ENCODE data around the gene HPS3. TPM values are rescaled to one million over a fixed set of nuclear protein-coding genes. Genes with fewer than 3 reads are reported as not detected.

Gene HPS3
- total and polyA plus RNA-seq, 4 donors, result 4.4 to 9.9 (median 7.7) TPM

DNA sequence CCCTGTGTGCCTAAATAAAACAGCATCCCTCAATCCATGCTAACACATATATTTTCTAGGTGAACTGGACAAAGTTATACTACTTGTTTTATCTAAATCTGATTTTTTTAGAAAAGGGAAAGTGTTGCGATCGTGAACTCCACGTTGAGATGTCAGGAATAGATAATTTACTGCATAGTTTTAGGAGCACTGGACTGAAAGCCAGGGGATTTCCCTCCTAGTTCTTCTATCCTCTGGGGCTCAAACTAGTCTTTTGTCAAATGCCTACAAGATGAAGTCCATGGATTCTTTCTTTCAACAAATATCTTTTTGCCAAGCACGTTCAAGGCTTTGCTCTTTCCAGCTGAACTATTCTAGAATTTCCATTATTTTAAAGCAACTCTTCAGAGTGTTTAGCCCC, 617 bp upstream of the HPS3 start:
- no peaks in the 10 kb centered on the region for H3K36me3 ChIP-seq (ENCODE audit: control insufficient read depth in 4 of 4, insufficient read depth in 3 of 4, low read depth in 1 of 4, low read length in 3 of 4)
- H3K27ac ChIP-seq (ENCODE audit: low read depth in 1 of 2, low read length in 2 of 2), result peak overlapping the region; percentile 75 to 84
- H3K4me3 ChIP-seq (ENCODE audit: low read depth in 1 of 3, low read length in 3 of 3), result peak overlapping the region; percentile 82 to 95 (median 90)
- peak overlapping the region; percentile 23 to 71 for H3K9ac ChIP-seq (ENCODE audit: low read depth in 1 of 2, low read length in 2 of 2)
- H3K9me3 ChIP-seq (ENCODE audit: control insufficient read depth in 4 of 4, low read length in 3 of 4), result no peaks in the 10 kb centered on the region
- H3K4me1 ChIP-seq (ENCODE audit: control insufficient read depth in 4 of 4, insufficient read depth in 4 of 4, low read length in 3 of 4), result peaks cover 0 to 16% (median 3%) of the 10 kb centered on the region in 4 donors
- H3K27me3 ChIP-seq (ENCODE audit: control insufficient read depth in 4 of 4, insufficient read depth in 4 of 4, low read length in 3 of 4), result no peaks in the 10 kb centered on the region
- TF ChIP-seq HNF4G (IDR thresholded peaks at IDR 0.05) (no peak), RAD21 (IDR thresholded peaks at IDR 0.05) (no peak), FOXA2 (IDR thresholded peaks at IDR 0.05) (no peak), EGR1 (IDR thresholded peaks at IDR 0.05; ENCODE audit: low read depth in 2 of 2) (no peak), FOXA1 (IDR thresholded peaks at IDR 0.05) (no peak), YY1 (IDR thresholded peaks at IDR 0.05) (no peak), RXRA (IDR thresholded peaks at IDR 0.05) (no peak), JUND (IDR thresholded peaks at IDR 0.05) (no peak), NR2F2 (IDR thresholded peaks at IDR 0.05) (no peak)
- TF ChIP-seq, protein P1, sequence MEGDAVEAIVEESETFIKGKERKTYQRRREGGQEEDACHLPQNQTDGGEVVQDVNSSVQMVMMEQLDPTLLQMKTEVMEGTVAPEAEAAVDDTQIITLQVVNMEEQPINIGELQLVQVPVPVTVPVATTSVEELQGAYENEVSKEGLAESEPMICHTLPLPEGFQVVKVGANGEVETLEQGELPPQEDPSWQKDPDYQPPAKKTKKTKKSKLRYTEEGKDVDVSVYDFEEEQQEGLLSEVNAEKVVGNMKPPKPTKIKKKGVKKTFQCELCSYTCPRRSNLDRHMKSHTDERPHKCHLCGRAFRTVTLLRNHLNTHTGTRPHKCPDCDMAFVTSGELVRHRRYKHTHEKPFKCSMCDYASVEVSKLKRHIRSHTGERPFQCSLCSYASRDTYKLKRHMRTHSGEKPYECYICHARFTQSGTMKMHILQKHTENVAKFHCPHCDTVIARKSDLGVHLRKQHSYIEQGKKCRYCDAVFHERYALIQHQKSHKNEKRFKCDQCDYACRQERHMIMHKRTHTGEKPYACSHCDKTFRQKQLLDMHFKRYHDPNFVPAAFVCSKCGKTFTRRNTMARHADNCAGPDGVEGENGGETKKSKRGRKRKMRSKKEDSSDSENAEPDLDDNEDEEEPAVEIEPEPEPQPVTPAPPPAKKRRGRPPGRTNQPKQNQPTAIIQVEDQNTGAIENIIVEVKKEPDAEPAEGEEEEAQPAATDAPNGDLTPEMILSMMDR (IDR thresholded peaks at IDR 0.05; ENCODE audit: low read depth, low read length, missing input control), result no peak
- TF ChIP-seq, protein P2, sequence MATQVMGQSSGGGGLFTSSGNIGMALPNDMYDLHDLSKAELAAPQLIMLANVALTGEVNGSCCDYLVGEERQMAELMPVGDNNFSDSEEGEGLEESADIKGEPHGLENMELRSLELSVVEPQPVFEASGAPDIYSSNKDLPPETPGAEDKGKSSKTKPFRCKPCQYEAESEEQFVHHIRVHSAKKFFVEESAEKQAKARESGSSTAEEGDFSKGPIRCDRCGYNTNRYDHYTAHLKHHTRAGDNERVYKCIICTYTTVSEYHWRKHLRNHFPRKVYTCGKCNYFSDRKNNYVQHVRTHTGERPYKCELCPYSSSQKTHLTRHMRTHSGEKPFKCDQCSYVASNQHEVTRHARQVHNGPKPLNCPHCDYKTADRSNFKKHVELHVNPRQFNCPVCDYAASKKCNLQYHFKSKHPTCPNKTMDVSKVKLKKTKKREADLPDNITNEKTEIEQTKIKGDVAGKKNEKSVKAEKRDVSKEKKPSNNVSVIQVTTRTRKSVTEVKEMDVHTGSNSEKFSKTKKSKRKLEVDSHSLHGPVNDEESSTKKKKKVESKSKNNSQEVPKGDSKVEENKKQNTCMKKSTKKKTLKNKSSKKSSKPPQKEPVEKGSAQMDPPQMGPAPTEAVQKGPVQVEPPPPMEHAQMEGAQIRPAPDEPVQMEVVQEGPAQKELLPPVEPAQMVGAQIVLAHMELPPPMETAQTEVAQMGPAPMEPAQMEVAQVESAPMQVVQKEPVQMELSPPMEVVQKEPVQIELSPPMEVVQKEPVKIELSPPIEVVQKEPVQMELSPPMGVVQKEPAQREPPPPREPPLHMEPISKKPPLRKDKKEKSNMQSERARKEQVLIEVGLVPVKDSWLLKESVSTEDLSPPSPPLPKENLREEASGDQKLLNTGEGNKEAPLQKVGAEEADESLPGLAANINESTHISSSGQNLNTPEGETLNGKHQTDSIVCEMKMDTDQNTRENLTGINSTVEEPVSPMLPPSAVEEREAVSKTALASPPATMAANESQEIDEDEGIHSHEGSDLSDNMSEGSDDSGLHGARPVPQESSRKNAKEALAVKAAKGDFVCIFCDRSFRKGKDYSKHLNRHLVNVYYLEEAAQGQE (IDR thresholded peaks at IDR 0.05), result no peak
- DNase-seq (ENCODE audit: low spot score), result no peak
- WGBS, result 19% methylated on average over 4 of the region's 4 CpGs

DNA sequence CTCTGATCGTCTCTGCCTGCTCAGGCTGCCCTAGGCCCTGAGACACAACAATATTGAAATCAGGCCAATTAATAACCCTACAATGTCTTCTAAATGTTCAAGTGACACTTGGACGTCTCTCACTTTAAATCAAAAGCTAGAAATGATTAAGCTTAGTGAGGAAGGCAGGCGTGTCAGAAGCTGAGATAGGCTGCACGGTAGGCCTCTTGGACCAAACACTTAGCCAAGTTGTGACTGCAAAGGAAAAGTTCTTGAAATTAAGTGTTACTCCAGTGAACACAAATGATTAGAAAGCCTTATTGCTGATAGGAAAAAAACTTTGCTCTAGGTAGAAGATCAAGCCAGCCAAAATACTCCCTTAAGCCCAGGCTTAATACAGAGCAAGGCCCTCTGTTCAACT, 2.2 kb downstream of the HPS3 start:
- Histone ChIP-seq H3K9me3 (ENCODE audit: control insufficient read depth in 4 of 4, low read length in 3 of 4) (no peaks in the 10 kb centered on the region), H3K27me3 (ENCODE audit: control insufficient read depth in 4 of 4, insufficient read depth in 4 of 4, low read length in 3 of 4) (no peaks in the 10 kb centered on the region), H3K9ac (ENCODE audit: low read depth in 1 of 2, low read length in 2 of 2) (no peak overlapping the region), H3K4me1 (ENCODE audit: control insufficient read depth in 4 of 4, insufficient read depth in 4 of 4, low read length in 3 of 4) (peaks cover 0 to 21% (median 5%) of the 10 kb centered on the region in 4 donors), H3K36me3 (ENCODE audit: control insufficient read depth in 4 of 4, insufficient read depth in 3 of 4, low read depth in 1 of 4, low read length in 3 of 4) (no peaks in the 10 kb centered on the region), H3K27ac (ENCODE audit: low read depth in 1 of 2, low read length in 2 of 2) (no peak overlapping the region), H3K4me3 (ENCODE audit: low read depth in 1 of 3, low read length in 3 of 3) (no peak overlapping the region)
- no peak for TF ChIP-seq HNF4G (IDR thresholded peaks at IDR 0.05)
- TF ChIP-seq, protein P3, sequence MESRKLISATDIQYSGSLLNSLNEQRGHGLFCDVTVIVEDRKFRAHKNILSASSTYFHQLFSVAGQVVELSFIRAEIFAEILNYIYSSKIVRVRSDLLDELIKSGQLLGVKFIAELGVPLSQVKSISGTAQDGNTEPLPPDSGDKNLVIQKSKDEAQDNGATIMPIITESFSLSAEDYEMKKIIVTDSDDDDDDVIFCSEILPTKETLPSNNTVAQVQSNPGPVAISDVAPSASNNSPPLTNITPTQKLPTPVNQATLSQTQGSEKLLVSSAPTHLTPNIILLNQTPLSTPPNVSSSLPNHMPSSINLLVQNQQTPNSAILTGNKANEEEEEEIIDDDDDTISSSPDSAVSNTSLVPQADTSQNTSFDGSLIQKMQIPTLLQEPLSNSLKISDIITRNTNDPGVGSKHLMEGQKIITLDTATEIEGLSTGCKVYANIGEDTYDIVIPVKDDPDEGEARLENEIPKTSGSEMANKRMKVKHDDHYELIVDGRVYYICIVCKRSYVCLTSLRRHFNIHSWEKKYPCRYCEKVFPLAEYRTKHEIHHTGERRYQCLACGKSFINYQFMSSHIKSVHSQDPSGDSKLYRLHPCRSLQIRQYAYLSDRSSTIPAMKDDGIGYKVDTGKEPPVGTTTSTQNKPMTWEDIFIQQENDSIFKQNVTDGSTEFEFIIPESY (IDR thresholded peaks at IDR 0.05), result no peak
- no peak for TF ChIP-seq NR2F2 (IDR thresholded peaks at IDR 0.05)
- TF ChIP-seq RAD21 (IDR thresholded peaks at IDR 0.05), result no peak
- no peak for DNase-seq (ENCODE audit: low spot score)
- 63% methylated on average over 4 of the region's 4 CpGs for WGBS
